Lower lobe of right lung (tissue), 2 donors: ENCODE data around the gene QRICH1. TPM values are rescaled to one million over a fixed set of nuclear protein-coding genes. Genes with fewer than 3 reads are reported as not detected.

Source experiments
- ATAC-seq, 2 donors: fragments of 200-7000 bp; cut with Tn5 transposase; one replicate each; pipeline ENCODE4 v1.9.1; 2020 to 2022; ENCODE audit warnings: mild to moderate bottlenecking in 2 of 2, moderate library complexity in 2 of 2
- DNase-seq: peaks from one replicate; pipeline ENCODE4 v3.0.0-alpha.2; 2020
- H3K27ac ChIP-seq: fragments of 200-600 bp; one replicate; pipeline ENCODE4 v1.8.0; 2022
- H3K27me3 ChIP-seq: fragments of 200-600 bp; one replicate; pipeline ENCODE4 v1.8.0; 2022; ENCODE audit warnings: low read depth
- H3K36me3 ChIP-seq: fragments of 200-600 bp; one replicate; pipeline ENCODE4 v1.8.0; 2022; ENCODE audit warnings: mild to moderate bottlenecking
- H3K4me1 ChIP-seq: fragments of 200-600 bp; one replicate; pipeline ENCODE4 v1.8.0; 2022
- H3K4me3 ChIP-seq: fragments of 200-600 bp; one replicate; pipeline ENCODE4 v1.8.0; 2022; ENCODE audit warnings: mild to moderate bottlenecking
- H3K9me3 ChIP-seq: fragments of 200-600 bp; one replicate; pipeline ENCODE4 v1.8.0; 2022
- CTCF ChIP-seq: fragments of 200-600 bp; IDR thresholded peaks from one replicate; pipeline ENCODE4 v1.8.0; 2022; ENCODE audit warnings: antibody characterized with exemption, mild to moderate bottlenecking
- intact Hi-C: fragments of 100-400 bp; cut with DNase I; formaldehyde crosslinking; loops from one replicate; pipeline ENCODE4 v1.11.0; 2022
- long read RNA-seq: library from polyadenylated mRNA; unstranded; transcript quantifications from one replicate; pipeline ENCODE4 v2.0.0, GENCODE V29; 2021
- total RNA-seq: library from RNA; stranded (reverse); fragmentation: NEBNext Ultra II Directional; extraction: Animal tissue kit (Norgen Biotek cat#: 25700); gene quantifications from one replicate; pipeline ENCODE4 v1.2.1, GENCODE V29; 2021
- donor health status: DM: no; HTN: yes; CAD: no; lungs with severe emphysema.

Gene QRICH1
- 85.4 TPM for total RNA-seq
- long read RNA-seq, transcript QRICH1-202 (10 exons, 3,549 nt): major isoform, 22 of 62 reads
- long read RNA-seq, partial matches to known transcripts: 17 of 62 reads
- long read RNA-seq, other reads (novel, unspliced or antisense): 22 of 62 reads

- no peaks in the 10 kb centered on the region for H3K9me3 ChIP-seq
- peak; percentile 56 for TF ChIP-seq CTCF
- H3K27me3 ChIP-seq: no peaks in the 10 kb centered on the region
- DNase-seq (peak; percentile 98), ATAC-seq (peak; percentile 96 to 97)
- H3K4me1 ChIP-seq: peaks cover 44% of the 10 kb centered on the region
- peak within 1 kb of the TSS; percentile 95 for H3K27ac ChIP-seq
- peaks cover 30% of the 10 kb centered on the region for H3K36me3 ChIP-seq
- intact Hi-C loops: no loop called here
- peak within 1 kb of the TSS; percentile 85 for H3K4me3 ChIP-seq
Measured at GRCh38 chr3:49093853-49094767, at the start of gene QRICH1. QRICH1 (minus strand) TSS chr3:49094071; CDS start chr3:49077017, 17,054 bp downstream.

- intact Hi-C loops: no loop called here
- no peak for TF ChIP-seq CTCF
Measured at GRCh38 chr3:49140080-49140479, 46.2 kb upstream of the QRICH1 start.

GRCh38 chr3:49135499-49135898 lies 41.6 kb upstream of the QRICH1 start:
- DNase-seq (no peak), ATAC-seq (no peak)
- Histone ChIP-seq H3K36me3 (peaks cover 6% of the 10 kb centered on the region), H3K4me3 (no peak overlapping the region), H3K27ac (no peak overlapping the region), H3K9me3 (no peaks in the 10 kb centered on the region), H3K27me3 (peaks cover 4% of the 10 kb centered on the region), H3K4me1 (peaks cover 25% of the 10 kb centered on the region)
- intact Hi-C loops: no loop called here
- no peak for TF ChIP-seq CTCF

More at GRCh38 chr3:49140080-49140479, 46.2 kb upstream of the QRICH1 start:
- Histone ChIP-seq H3K27ac (no peak overlapping the region), H3K4me3 (no peak overlapping the region), H3K27me3 (peaks cover 4% of the 10 kb centered on the region), H3K36me3 (no peaks in the 10 kb centered on the region), H3K4me1 (no peaks in the 10 kb centered on the region), H3K9me3 (no peaks in the 10 kb centered on the region)
- DNase-seq: no peak
- no peak for ATAC-seq

GRCh38 chr3:49134471-49135265 lies 40.8 kb upstream of the QRICH1 start:
- H3K9me3 ChIP-seq: no peaks in the 10 kb centered on the region
- ATAC-seq (no peak), DNase-seq (no peak)
- H3K27me3 ChIP-seq: peaks cover 4% of the 10 kb centered on the region
- intact Hi-C loops: no loop called here
- peak overlapping the region; percentile 76 for H3K4me3 ChIP-seq
- no peak for TF ChIP-seq CTCF
- H3K4me1 ChIP-seq: peaks cover 32% of the 10 kb centered on the region
- peak overlapping the region; percentile 90 for H3K27ac ChIP-seq
- peaks cover 14% of the 10 kb centered on the region for H3K36me3 ChIP-seq

GRCh38 chr3:49133226-49133951 lies 39.5 kb upstream of the QRICH1 start:
- H3K4me3 ChIP-seq: peak overlapping the region; percentile 76
- peak; percentile 88 for DNase-seq
- ATAC-seq: peak; percentile 90 to 94
- no peak for TF ChIP-seq CTCF
- peaks cover 4% of the 10 kb centered on the region for H3K27me3 ChIP-seq
- H3K36me3 ChIP-seq: peaks cover 27% of the 10 kb centered on the region
- no peaks in the 10 kb centered on the region for H3K9me3 ChIP-seq
- intact Hi-C loops: no loop called here
- peaks cover 32% of the 10 kb centered on the region for H3K4me1 ChIP-seq
- H3K27ac ChIP-seq: peak overlapping the region; percentile 90
